H4 (cell line): Measurements from ENCODE around the gene MOB3C. TPM values are rescaled to one million over a fixed set of nuclear protein-coding genes. Genes with fewer than 3 reads are reported as not detected.
A peak's percentile ranks its signal among the peaks of the same experiment; 100 is the strongest.

ENCODE experiments used
- DNase-seq: peaks from one replicate; pipeline ENCODE4 v3.0.0-alpha.2; 2015; ENCODE audit warnings: low spot score
- total RNA-seq: library from RNA; depleted of rRNA; stranded (reverse); fragments of >200 nt; shearing (Covaris generic); gene quantifications from 2 replicates; pipeline ENCODE4 v1.2.3, GENCODE V29; 2014

Gene MOB3C
- total RNA-seq, 1 experiment from 2014 or later: 6.6 TPM

DNA sequence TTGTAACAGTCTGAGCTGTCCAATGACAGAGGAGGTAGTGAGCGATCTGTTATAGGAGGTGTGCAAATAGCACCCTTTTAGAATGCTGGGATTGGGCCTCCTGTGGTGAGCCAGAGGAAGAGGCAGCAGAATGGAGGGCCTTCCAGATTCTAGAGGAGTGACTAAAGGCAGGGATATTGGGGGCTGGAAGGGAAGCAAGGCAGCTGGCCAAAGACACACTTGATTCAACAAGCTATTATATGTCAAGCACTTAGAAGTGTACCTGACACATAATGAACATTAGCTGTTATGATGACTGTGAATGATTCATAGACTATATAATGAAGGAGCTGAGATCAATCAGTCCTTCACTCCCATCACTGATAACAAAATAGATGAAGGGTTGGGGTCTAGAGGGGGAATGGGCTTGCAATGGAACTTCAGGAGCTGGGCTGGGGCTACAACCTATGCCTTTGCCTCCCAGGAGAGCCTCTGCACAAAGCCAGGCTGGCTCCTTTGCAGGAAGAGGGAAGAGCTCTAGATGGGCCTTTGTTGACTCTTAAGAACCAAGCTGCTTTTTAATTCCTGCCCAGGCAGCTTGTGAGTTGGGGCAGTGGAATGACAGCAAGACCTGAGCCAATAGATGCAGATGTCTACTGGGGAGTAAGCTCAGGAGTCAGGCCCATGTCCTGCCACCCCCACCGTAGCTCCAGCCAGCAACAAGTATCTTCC is 10.2 kb downstream of the MOB3C start:
- no peak for DNase-seq

DNA sequence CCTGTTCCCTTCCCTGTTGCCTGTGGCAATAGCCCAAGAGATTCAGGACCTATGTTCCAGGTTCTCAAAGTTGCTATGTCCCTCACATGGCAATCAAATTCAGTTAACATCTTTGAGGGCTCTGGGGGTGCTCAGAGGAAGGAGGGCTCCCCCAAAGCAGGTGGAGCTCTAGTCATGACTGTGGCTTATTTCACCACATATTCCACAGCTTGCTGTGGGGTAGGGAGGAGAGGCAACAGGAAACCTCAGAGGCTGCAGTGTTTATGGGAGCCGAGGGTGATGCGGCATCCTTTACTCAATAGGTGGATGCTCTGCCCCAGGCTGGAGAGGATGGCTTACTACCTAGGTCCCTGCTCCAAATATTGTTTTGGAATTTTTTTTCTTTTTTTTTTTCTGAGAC is 11.4 kb downstream of the MOB3C start:
- DNase-seq: no peak

DNA sequence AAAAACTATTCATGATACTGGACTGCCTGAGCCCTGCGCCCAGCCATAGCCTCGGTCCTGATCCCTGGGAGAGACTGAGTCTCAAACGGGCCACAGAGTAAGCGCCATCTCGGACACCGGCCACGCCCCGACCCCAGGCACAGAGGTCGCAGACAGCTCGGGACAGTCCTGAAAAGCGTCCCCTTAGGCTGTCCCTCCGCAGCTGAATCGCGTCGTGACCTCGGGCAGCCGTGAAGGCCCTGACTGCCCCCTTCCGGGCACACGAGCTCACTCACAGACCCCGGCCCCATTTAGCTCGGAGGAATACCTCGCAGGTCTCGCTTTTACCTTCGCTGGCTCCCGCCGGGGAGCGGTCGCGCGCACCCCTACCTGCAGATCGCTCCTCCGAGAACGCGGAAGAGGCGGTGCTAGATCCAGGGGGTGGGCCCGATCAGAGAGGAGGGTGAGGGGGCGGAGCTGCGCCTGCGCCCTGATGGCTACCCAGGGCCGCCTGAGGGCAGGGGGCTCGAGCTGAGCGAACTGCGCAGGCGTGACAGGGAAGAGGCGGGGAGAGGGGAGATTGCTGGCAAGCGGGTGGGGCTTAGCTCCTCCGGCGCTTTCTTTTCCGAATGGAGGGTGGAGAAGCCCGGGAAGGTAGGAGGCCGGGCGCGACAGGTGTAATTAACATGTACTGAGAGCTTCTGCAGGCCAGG is 12.6 kb downstream of the MOB3C start, which contains the start of gene MKNK1:
Gene MKNK1 (minus strand): TSS at position 411 of the 692 bp plus-strand sequence. CDS start 20,941 bp downstream, outside the sequence.
- peak; percentile 94 for DNase-seq

DNA sequence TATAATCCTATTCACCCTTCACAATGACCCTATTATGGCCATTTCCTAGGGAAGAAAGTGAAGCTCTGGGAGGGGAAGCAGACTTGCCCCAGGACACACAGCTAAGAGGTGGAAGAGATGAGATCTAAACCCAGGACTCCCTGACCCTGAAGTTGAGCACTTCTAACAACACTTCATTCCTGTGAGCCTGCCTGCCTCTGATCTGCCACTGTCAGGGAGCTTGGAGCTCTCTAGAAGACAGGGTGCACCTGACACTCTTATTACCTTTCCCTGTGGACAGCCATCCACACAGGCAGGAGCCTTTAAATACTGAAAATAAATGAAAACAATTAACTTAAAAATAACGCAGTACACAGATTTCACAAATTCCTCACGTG is 13.1 kb downstream of the MOB3C start:
- no peak for DNase-seq

DNA sequence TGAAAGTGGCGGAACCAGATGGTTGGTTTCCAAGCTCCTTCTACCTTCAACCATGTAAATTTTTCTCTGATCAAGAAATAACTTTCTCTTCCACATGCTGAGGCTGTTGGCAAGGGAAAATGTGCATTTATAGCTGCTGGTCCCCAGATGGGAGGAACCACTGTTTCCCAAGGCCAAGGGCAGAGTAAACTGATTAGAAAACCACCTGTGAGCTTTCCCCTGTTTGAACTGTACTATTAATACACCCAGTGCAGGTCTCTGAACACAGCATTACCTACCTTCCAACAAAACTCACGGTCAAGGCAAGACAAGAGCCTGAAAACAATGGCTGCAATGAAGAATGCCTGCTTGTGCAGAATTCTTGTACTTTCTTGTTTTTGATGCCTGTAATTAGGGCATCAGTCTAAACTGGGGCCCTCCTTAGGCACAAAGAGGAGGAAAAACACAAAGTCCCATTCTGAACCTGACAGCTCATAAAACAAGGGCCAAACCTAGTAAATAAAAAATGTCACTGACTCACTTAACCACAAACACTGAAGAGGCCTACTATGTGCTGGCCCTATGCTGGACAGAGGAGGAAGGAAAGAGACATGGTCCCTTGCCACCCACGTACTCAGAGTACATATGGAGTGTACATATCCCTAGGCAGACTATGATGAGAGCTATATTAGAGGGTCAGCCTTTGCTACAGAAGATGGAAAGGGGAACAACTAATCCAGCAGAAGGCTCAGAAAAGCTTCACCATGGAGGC is 15.2 kb downstream of the MOB3C start:
- DNase-seq: no peak

DNA sequence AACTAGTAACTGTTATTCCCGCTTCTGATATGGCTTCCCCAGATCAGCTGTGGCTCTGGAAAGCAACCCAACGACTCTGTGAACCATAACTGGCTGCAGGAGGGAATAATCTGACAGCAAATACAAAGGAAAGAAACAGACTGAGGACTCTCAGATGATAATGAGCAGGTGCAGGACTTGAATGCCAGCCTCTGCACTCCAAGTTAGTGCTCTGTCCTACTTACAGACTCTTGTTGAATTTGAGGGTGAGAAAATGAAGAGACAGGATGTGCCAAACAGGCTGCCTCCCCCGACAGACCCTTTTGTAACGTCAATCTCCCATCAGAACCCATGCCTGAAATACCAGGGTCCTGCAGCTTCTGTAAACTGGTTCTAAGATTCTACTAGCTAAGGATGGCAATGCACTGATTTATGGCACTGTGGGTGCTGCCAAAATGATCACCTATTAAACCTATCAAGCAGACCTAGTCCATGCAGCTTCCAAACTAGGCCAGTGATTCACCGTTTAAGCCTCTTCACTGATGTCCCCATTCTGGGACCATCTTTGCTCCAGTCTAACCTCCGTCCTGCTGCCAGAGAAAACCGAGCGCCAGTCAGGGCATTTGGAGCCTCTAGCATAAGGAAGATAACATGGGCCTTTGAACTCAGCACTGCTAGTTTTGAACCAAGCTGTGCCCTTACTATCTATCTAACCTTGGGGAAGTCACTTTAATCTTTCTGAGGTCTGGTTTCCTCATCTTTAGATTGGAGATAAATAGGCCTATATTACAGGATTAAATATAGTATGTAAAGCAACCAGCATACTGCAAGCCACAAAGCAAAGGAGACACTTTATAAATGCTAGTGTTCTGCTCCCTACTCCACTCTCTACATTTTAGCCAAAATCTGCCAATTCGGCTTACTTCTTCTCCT is 17.3 kb downstream of the MOB3C start:
- no peak for DNase-seq

DNA sequence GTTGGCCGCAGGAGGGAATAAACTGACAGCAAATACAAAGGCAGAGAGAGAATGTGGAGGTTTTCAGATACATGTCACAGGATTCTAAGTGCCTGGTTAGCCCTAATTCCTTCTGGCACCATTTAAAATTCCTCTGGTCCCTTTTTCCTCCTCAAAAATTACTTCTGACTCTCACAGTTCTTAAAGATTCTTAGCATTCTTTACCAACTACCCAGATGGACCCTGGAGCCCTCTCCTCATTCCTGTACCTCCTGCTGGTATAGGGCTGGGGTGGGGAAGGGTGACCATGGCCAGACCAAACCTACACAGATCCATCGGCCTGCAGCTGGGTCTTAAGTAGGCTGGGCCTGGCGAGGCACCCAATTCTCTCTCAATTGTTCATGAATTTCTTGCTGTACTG is 19.8 kb downstream of the MOB3C start:
- no peak for DNase-seq

DNA sequence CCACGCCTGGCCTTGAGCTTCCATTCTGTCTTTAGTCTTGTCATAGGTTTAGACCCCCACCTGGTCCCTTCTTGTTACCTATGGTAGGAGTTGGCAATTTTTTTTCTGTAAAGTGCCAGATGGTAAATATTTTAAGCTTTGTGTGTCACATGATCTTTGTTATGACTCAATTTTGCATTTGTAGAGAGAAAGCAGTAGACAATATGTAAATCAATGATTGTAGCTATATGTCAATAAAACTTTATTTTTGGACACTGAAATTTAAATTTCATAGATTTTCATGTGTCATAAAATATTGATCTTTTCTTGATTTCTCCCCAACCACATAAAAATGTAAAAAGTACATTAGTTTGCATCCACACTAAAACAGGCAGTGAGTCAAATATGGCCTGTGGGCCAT is 20.6 kb downstream of the MOB3C start:
- no peak for DNase-seq

DNA sequence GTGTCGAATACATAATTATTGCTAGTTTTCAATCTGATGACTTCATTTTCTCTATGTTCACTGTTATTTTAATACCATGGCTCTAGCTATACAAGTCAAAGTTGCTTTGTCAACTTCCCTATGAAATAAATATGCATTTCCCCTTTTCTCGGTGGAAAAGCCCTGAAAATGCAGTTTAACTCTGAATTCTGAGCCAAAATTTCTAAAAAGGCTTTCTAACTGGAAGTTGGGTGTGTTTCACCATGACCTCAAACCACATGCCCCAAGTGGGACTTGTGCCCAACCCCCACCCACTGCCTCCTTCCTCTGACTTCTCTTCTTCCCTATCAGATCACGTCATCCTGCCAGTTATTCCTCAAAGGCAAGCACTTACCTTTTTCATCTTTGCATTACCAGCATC is 21.5 kb downstream of the MOB3C start:
- DNase-seq: no peak

DNA sequence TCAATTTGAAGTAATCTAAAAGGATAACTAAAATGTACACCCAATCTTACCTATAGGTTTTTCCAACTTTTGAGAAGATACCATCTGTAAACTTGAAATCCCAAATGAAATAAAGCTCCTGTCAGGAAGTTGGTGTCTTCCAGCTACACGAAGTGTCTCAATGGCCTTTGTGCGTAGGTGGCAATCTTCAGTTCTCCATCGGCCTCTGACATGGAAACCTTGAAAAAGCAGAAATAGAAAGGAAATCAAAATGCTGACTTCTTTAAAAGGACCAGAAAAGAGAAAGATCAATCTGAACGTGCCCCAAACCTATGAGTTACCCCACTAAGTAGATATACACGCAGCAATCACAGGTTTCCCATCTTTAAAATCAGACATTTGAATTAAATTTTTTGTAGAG is 22.5 kb downstream of the MOB3C start:
- no peak for DNase-seq

DNA sequence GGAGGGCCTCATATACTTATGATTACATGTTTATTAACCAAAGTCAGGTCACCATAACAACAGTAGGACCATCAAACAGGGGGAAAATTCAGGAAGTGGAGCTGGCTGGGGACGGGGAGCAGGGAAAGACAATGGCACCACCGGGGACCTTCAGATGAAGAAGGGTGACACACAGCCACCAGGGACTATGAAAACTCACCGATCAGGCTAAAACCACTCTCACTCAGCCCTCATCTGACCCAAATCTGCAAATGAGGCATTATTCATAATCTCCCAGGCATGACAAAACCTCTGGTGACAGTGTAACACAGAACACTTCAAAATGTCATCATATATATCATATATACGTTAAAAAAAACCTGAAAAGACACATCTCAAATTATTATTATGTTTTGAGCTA is 23.8 kb downstream of the MOB3C start:
- DNase-seq: no peak

DNA sequence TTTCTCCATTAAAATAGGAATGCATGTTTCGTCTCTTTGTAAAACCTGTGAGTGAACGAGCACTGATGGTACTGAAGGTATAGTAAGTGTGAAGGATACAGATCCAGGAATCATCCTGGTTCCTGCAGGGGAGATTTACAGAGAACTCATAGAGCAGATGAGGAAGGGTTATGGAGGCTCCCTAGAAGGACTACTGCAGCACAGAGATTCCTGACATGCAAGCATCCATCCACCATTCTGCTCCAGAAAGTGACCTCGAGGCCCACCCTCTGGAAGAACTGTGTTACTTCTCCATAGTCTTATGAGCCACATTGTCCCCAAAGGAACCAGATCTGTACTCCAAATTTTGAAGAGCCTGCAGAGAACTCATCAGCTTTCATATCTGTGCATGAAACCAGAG is 27.1 kb downstream of the MOB3C start:
- DNase-seq: no peak

DNA sequence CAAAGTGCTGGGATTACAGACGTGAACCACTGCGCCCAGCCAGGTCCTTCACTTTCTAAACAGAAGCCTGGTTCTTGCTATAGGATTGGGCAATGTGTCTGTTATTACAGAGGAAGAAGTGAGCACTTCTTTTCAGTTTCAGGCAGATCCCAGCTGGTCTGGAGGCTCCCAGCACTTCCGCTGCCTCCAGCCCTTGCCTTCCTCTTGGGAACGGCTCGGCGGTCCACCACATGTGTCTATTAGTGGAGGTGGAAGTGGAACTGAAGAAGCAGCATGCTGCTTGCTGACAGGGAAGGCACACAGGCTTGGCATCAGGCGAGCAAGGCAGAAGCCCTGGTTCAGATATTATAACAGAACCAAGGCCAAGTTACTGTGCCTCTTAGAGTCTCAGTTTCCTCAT is 29.5 kb downstream of the MOB3C start:
- DNase-seq: no peak

DNA sequence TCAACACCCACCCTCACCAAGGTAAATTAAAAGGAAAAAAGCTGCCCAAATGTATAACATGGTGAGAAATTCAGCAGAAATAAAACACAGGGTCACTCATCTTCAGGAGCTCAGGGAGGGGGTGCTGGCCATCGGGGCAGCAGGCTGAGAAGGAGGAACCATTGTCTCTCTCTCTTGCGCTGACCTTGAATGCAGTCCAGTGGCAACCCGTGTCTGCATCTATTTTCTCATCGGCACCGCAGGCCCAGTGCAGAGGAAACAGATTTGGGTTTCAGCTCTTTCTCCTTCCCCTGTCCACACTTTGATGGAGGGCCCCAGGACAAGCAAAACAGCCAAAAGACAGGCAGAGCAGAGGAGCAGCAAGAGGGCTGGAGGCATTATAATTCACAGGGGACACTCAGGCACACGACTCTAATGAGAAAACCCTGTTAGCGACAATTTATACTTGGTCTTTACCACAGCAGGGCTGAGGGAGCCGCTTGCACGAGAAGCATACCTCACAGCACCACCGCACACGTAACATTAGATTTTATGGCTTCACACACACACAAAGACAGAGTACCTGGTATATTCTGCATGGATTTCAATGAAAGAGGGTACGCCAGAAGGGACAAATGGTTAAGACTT is 31.2 kb downstream of the MOB3C start:
- DNase-seq: no peak

DNA sequence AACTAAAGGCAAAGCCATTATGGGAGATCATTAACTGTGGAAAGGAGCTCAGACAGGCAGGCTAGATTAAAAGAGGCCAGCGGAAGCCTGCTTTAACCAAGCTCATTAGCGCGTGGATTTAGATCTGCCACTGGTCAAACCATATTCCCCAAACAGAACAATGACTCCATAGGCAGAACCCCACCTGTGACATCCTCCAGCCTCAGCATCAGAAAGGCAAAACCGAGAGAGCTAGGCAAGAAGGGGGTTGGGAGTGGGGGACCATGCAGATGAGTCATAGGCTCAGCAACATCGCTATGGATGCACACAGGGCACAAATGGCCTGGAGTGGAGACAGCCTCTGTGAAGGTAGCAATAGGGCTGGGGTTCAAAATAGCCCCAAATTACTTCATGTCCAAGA is 33.1 kb downstream of the MOB3C start:
- DNase-seq: no peak

DNA sequence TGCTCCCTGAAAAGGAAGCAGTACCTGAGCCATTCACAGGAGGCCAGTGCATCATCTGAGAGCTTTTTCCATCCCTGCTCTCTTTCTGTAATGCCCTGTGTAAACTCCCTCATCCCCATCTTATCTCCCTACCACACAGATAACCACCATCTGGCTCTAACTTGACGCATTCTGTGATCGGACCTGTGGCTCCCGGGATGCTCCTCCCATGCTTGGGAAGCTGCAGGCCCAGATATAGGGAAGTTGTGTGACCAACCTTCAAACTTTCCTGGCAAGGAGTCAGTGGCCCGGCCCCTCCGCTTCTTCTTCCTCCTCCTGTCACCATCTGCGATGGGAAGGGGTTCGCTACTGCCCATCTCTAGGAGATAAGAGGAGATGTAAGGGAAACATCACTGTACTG is 33.6 kb downstream of the MOB3C start:
- no peak for DNase-seq

DNA sequence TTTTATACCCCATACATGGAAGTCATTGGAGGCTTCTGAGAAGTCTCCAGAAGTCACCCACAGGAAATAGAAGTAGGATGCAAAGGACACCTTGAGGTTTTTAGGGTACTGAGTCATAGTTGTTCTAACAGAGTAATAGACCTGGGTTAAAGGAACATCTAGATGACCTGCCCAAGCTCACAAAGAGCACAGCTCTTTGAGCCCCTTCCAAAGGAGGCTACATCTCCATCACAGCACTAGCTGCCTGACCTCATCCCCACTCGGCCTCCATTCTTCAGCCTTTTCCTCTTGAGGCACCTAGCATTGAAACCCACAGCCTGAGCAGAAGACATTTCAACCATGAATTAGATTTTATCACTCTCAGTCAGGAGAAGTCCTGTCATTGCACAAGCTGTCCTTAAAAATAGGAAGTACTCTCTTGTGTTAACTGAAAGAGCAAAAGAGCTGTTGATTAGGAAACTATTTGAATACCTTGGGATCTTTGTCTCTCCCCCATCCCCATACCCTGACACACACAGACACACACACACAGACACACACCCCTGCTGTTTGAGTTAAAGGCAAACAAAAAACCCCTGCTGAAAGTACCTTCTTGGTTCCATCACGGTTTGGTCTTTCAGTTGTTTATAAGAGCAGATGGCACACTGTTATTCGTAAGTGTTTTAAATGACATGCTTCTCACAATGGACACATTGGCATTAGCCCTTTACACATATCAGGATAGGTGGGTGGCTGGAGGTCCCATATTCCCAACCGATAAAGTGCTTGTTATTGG is 34.7 kb downstream of the MOB3C start:
- DNase-seq: no peak

DNA sequence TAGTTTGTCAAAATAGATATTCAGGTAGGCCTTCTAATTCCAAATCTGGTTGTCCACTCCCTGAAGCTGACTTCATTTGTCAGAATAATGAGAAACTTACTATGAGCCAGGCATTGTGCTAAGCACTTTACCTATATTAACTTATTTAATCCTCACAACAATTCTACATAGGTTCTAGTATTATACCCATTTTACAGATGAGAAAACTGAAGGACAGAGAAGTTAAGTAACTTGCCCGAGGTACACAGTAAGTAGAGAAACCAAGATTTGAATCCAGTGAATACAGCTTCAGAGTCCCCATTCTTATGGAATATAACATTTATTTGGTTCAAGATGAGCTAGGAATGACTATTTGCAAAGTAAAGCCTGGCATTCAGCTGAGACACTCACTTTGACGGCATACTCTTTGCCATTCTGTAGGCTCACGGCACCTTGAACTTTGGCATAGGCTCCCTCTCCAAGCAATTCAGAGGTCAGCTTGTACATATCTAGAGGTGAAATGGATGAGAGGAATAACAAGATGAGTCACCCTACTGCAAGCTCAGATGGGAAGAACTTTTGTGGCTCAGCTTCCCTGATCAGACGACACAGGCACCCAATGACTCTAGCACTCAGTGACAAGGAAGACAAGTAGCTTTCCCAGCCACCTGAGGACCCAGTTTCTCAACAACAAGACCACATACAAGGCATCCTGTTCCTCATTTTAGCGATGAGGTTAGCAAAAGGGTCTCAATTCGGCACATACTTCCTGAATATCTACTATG is 36.3 kb downstream of the MOB3C start:
- no peak for DNase-seq

DNA sequence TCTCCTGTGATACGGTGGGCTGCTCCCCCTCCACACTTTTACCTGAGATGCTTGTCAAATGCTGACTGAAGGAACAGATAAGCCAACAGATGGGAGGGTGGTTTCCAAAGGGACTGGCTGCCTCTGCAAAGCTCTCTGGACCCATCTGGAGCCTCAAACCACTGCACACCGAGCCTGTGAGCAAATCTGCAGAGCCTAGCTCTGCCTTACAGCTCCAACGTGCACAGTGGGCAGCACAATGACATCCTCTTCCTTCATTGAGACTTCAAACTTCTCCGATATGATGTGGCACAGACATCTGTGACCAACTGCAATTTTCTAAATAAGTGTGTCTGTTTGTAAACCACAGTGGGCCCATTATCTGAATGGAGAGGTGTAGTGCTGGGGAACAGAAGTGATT is 38.9 kb downstream of the MOB3C start:
- DNase-seq: no peak

DNA sequence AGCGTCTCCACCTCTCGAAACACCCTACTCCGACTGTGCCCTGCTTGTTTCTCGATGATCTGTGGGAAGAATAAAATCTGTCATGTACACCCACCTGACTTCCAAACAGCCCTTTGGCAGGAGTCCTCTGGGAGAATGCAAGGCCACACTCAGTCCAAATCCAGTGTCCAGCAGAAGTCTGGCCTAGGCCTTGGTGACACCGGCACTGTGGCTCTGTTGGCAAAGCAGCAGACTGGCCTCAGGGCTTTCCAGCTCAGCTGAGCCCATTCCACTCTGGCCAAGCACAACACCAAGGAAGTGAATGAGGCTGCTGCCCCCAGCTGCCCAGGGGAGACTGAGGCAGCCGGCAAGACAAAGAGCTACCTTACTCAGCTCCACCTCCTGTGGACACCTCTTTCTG is 40.0 kb downstream of the MOB3C start:
- no peak for DNase-seq
